ENCODE measurements around the gene NOD1.

DNA sequence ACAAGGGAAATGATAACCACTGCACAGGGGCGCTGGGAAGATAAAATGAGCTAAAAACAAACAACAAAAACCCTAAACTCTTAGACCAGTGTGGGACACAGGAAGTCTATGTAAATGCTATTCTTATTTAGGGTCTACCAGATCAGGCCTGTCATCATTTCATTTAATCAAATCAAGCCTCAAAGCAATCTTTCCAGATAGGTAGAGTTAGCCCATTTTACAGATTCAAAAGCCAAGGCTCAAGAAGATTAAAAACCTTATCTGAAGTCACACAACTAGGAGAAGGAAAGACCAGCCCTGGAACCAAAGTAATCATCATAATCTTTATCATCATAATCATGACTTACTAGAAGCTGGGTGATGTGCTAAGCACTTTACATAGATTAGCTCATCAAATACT lies 4.7 kb downstream of the NOD1 start:
- TF ChIP-seq, protein P1, sequence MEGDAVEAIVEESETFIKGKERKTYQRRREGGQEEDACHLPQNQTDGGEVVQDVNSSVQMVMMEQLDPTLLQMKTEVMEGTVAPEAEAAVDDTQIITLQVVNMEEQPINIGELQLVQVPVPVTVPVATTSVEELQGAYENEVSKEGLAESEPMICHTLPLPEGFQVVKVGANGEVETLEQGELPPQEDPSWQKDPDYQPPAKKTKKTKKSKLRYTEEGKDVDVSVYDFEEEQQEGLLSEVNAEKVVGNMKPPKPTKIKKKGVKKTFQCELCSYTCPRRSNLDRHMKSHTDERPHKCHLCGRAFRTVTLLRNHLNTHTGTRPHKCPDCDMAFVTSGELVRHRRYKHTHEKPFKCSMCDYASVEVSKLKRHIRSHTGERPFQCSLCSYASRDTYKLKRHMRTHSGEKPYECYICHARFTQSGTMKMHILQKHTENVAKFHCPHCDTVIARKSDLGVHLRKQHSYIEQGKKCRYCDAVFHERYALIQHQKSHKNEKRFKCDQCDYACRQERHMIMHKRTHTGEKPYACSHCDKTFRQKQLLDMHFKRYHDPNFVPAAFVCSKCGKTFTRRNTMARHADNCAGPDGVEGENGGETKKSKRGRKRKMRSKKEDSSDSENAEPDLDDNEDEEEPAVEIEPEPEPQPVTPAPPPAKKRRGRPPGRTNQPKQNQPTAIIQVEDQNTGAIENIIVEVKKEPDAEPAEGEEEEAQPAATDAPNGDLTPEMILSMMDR (IDR thresholded peaks at IDR 0.05) = no peak
- TF ChIP-seq POLR2AphosphoS5 (IDR thresholded peaks at IDR 0.05) (no peak), POLR2A (IDR thresholded peaks at IDR 0.05) (no peak), EP300 (IDR thresholded peaks at IDR 0.05) (no peak)

Measured in sigmoid colon (tissue), 4 donors.